SK-N-MC (cell line): ENCODE measurements around the gene DUSP22.

ENCODE experiments used
- EZH2 ChIP-seq: fragments of 200-600 bp; sonication (generic); IDR thresholded peaks from one replicate; pipeline ENCODE4 v1.6.1; 2017; ENCODE audit warnings: antibody characterized with exemption
- FOXP2 ChIP-seq: optimal IDR thresholded peaks from 2 replicates; pipeline ENCODE3; 2011; ENCODE audit warnings: mild to moderate bottlenecking, moderate library complexity; ENCODE audit not compliant: insufficient read depth; ENCODE audit errors: extremely low read length, control extremely low read depth
- POLR2AphosphoS5 ChIP-seq: IDR thresholded peaks from 2 replicates; pipeline ENCODE4 v1.6.1; 2012; ENCODE audit warnings: mild to moderate bottlenecking, low read depth, low read length, borderline replicate concordance

DNA sequence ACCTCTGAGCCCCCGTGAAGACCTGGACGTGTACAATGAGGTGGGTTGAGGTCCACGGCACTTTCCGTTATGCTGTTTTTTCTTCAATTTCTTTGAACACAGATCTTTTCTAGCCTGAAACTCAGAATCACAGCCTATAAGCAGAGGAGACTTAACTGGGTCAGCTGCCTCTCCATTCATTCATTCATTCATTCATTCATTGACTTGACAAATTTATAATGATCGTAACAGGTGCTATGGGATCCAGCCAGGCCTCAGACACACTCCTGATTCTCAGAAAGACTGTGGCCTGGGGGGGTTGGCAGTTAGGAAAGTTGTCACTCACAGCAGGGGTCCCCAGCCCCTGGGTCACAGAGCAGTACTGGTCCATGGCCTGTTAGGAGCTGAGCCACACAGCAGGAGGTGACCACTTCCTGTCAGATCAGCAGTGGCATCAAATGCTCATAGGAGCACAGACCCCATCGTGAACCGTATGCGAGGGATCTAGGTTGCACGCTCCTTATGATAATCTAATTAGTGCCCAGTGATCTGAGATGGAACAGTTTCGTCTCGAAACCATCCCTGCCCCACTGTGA lies 60.7 kb downstream of the DUSP22 start:
- no peak for TF ChIP-seq EZH2
- no peak for TF ChIP-seq POLR2AphosphoS5
- no peak for TF ChIP-seq FOXP2
